ENCODE results near the gene LGALS12. TPM values are rescaled to one million over a fixed set of nuclear protein-coding genes. Genes with fewer than 3 reads are reported as not detected.

Gene LGALS12
- total RNA-seq, 2 donors from 2014 or later: 2.9 TPM; not detected in 1

- peaks cover 0 to 23% of the 10 kb centered on the region in 2 donors for H3K4me1 ChIP-seq
- H3K27me3 ChIP-seq: no peaks in the 10 kb centered on the region
- no peaks in the 10 kb centered on the region for H3K36me3 ChIP-seq
- no peaks in the 10 kb centered on the region for H3K9me3 ChIP-seq
- H3K27ac ChIP-seq: peak within 1 kb of the TSS; percentile 59 to 62
- DNase-seq (ENCODE audit: low spot score): no peak
- peak within 1 kb of the TSS; percentile 40 to 55 for H3K4me3 ChIP-seq
- no peak for TF ChIP-seq CTCF (IDR thresholded peaks at IDR 0.05)
These were observed 15.2 kb upstream of the LGALS12 start, which contains the start of gene PLAAT5 for GRCh38 chr11:63490551-63491239. TSS of gene PLAAT5 (minus strand) at chr11:63491167. CDS start at chr11:63491034, 133 bp downstream.

DNA sequence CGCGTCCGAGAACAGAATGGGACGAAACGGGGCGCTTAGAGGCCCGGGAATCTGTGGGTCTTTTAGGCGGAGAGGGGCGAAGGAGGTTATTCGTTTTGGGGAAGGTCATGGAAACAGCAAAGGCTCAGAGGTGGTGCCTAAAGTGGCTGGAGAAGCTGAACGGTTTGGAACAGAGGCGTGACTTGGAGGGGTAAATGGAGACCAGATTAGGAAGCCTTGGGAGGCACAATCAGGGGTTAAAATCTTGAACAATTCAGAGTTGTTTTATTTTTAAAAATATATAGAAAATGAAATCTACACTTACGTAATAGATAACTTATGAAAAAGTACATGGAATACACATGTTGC, 14.7 kb upstream of the LGALS12 start:
- peak overlapping the region; percentile 40 to 55 for H3K4me3 ChIP-seq
- peaks cover 0 to 23% of the 10 kb centered on the region in 2 donors for H3K4me1 ChIP-seq
- no peaks in the 10 kb centered on the region for H3K27me3 ChIP-seq
- no peaks in the 10 kb centered on the region for H3K36me3 ChIP-seq
- no peak for TF ChIP-seq CTCF (IDR thresholded peaks at IDR 0.05)
- peak overlapping the region; percentile 59 to 62 for H3K27ac ChIP-seq
- no peaks in the 10 kb centered on the region for H3K9me3 ChIP-seq
- no peak for DNase-seq (ENCODE audit: low spot score)

DNA sequence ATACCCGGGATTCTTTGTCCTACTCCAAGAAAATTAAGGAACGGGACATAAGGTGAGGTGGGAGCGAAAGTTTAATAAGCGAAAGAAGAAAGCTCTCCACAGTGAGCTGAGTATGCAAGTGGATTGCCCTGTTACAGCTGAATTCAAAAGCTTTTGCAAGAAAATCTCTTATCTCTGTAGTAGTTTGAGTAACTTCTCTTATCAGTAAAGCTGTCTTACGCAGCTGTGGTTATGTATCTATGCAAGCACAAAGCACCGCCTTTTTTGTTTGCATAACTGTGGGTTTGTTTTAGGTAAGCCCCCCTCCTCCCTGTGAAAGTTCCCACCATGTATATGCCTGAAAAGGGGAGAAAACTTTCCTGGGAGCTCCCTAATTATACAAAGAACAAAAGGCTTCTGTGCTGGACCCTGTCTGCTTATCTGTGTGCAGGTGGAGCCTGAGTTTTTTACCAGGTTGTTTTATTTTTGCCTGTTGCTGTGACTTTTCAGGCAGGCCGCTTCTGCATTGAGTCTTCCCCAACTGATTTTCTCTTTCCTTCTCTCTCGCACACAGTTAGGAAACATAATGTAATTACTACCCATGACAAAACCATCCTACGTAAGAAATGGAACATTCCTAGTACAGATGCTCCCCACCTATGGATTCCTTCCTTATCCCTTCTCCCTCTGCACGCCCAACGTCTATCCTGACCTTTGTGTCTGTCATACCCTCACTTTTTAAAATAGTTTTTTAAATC, 14.1 kb upstream of the LGALS12 start:
- Histone ChIP-seq H3K4me1 (peaks cover 0 to 23% of the 10 kb centered on the region in 2 donors), H3K9me3 (no peaks in the 10 kb centered on the region), H3K27ac (peak overlapping the region in 1 of 2 donors; percentile 62), H3K36me3 (no peaks in the 10 kb centered on the region), H3K4me3 (peak overlapping the region in 1 of 2 donors; percentile 55), H3K27me3 (no peaks in the 10 kb centered on the region)
- no peak for DNase-seq (ENCODE audit: low spot score)
- no peak for TF ChIP-seq CTCF (IDR thresholded peaks at IDR 0.05)

DNA sequence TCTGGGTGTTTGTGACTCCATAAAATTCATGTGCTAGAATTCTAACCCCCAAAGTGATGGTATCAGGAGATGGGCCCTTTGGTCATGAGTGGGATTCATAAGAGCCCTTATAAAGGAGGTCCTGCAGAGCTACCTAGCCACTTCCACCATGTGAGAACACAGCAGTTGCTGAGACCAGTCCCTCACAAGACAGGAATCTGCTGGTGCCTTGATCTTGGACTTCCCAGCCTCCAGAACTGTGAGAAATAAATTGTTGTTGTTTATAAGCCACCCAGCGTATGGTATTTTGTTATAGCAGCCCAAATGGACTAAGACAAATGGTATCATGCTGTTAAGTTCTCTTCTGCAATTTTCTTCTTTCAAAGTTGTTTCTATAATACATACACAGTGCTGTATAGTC, 13.4 kb upstream of the LGALS12 start:
- H3K4me1 ChIP-seq: peaks cover 0 to 23% of the 10 kb centered on the region in 2 donors
- no peak for DNase-seq (ENCODE audit: low spot score)
- H3K4me3 ChIP-seq: no peak overlapping the region
- no peak overlapping the region for H3K27ac ChIP-seq
- TF ChIP-seq CTCF (IDR thresholded peaks at IDR 0.05): no peak
- no peaks in the 10 kb centered on the region for H3K36me3 ChIP-seq
- no peaks in the 10 kb centered on the region for H3K27me3 ChIP-seq
- H3K9me3 ChIP-seq: no peaks in the 10 kb centered on the region

- H3K4me1 ChIP-seq: peaks cover 0 to 23% of the 10 kb centered on the region in 2 donors
- no peaks in the 10 kb centered on the region for H3K27me3 ChIP-seq
- no peak overlapping the region for H3K4me3 ChIP-seq
- no peak for TF ChIP-seq CTCF (IDR thresholded peaks at IDR 0.05)
- H3K27ac ChIP-seq: no peak overlapping the region
- no peaks in the 10 kb centered on the region for H3K9me3 ChIP-seq
- H3K36me3 ChIP-seq: no peaks in the 10 kb centered on the region
- DNase-seq (ENCODE audit: low spot score): no peak
These were observed 12.8 kb upstream of the LGALS12 start for GRCh38 chr11:63493127-63493526.

All from right atrium auricular region (tissue), 2 donors.